Adipocyte (in vitro differentiated cells): ENCODE measurements around the gene G3BP1.

Source experiments
- DNase-seq: peaks from one replicate; pipeline ENCODE4 v3.0.0-alpha.2; 2015; ENCODE audit warnings: low read depth
- H3K27me3 ChIP-seq: replicated peaks from 2 replicates; pipeline ENCODE4 v1.7.0; 2013; ENCODE audit warnings: mild to moderate bottlenecking, low read length, moderate library complexity; ENCODE audit not compliant: control insufficient read depth, insufficient read depth
- H3K36me3 ChIP-seq: 2 replicates; pipeline ENCODE4 v1.7.0; 2013; ENCODE audit warnings: low read length, mild to moderate bottlenecking, moderate library complexity; ENCODE audit not compliant: control insufficient read depth, insufficient read depth, severe bottlenecking
- H3K4me1 ChIP-seq: 2 replicates; pipeline ENCODE4 v1.7.0; 2013; ENCODE audit warnings: mild to moderate bottlenecking, low read length, moderate library complexity; ENCODE audit not compliant: control insufficient read depth, insufficient read depth
- H3K4me3 ChIP-seq: 2 replicates; pipeline ENCODE4 v1.7.0; 2013; ENCODE audit warnings: mild to moderate bottlenecking, low read length, moderate library complexity
- H3K9ac ChIP-seq: 2 replicates; pipeline ENCODE4 v1.7.0; 2013; ENCODE audit warnings: mild to moderate bottlenecking, low read length, moderate library complexity
- H3K9me3 ChIP-seq: 2 replicates; pipeline ENCODE4 v1.7.0; 2013; ENCODE audit warnings: mild to moderate bottlenecking, low read length, moderate library complexity; ENCODE audit not compliant: control insufficient read depth

The G3BP1 gene

DNA sequence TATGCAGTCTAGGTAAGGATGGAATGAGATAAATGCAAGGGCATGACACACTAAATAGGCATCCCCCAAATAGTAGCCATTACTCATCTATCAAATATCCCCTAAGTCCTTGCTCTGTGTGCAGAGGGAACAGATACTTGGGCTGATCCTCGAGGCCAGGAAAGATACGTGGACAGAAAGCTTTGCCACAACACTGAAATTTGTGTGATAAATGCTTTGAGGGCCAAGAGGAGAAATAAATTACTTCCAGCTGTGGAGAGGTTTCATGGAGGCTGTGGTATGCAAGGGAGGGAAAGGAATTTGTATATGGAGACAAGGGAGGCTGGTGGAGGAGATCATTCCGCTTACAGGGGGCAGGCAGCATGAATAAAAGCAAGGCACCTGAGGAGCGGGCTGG lies 31.8 kb upstream of the G3BP1 start:
- Histone ChIP-seq H3K4me3 (peak overlapping the region; percentile 58), H3K9ac (peak overlapping the region; percentile 85), H3K4me1 (peaks cover 79% of the 10 kb centered on the region), H3K36me3 (no peaks in the 10 kb centered on the region), H3K9me3 (no peaks in the 10 kb centered on the region), H3K27me3 (no peaks in the 10 kb centered on the region)
- peak; percentile 90 for DNase-seq

DNA sequence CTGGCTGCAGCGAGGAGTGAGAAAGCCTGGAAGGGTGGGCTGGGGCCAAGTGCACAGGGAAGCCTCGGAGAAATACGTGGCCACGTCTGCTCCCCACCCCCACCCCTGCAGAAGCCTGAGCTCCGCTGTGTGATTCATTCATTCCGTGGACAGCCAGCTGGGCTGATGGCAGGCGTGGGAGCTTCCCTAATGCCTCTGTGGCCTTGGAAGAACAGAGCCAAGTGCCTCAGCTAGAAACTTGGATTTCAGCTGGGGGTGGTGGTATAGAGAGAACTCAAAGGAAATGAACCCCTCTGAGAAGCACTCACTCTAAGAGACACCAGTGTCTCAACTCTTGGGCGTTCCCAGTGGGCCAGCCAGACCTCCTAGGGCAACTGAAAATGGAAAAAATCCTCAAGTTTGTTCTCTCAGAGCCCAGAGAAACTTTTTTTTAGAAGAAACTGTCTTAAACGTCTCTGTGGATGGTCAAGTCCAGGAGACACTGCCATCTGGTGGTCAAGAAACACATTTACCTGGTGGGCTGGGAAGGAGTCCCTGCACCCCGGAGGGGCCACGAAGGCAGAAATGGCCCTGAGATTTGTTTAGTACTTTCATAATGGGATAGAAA lies 31.3 kb upstream of the G3BP1 start:
- no peaks in the 10 kb centered on the region for H3K9me3 ChIP-seq
- peak overlapping the region; percentile 58 for H3K4me3 ChIP-seq
- H3K4me1 ChIP-seq: peaks cover 84% of the 10 kb centered on the region
- no peaks in the 10 kb centered on the region for H3K36me3 ChIP-seq
- peak; percentile 95 for DNase-seq
- peak overlapping the region; percentile 85 for H3K9ac ChIP-seq
- no peaks in the 10 kb centered on the region for H3K27me3 ChIP-seq

- Histone ChIP-seq H3K9me3 (no peaks in the 10 kb centered on the region), H3K4me3 (peak overlapping the region; percentile 58), H3K36me3 (peaks cover 4% of the 10 kb centered on the region), H3K27me3 (no peaks in the 10 kb centered on the region), H3K4me1 (peaks cover 89% of the 10 kb centered on the region), H3K9ac (peak overlapping the region; percentile 85)
- DNase-seq: peak; percentile 68
These were observed 30.8 kb upstream of the G3BP1 start for GRCh38 chr5:151740958-151741373.

DNA sequence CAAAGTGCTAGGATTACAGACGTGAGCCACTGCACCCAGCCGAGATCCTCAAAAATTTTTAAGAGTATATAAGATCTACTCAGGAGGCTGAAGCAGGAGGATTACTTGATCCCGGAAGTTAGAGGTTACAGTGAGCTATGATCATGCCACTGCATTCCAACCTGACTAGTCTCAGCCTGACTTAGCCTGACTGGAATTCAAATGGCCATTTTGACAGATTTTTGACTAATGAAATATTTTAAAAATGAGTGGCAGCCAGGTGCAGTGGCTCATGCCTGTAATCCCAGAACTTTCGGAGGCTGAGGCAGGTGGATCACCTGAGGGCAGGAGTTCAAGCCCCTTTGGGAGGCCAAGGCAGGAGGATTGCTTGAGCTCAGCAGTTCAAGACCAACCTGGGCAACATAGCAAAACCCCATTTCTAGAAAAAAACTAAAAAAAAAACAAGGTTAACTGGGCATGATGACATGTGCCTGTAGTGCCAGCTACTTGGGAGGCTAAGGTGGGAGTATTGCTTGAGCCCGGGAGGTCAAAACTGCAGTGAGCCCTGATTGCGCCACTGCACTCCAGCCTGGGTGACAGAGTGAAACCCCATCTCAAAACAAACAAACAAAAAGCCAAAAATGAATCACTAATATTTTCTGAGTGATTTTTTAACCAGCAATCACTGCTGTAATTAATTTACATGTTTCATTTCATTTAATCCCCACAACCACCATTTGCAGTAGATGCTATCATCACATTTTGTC lies 29.9 kb upstream of the G3BP1 start:
- peaks cover 95% of the 10 kb centered on the region for H3K4me1 ChIP-seq
- H3K27me3 ChIP-seq: no peaks in the 10 kb centered on the region
- H3K36me3 ChIP-seq: peaks cover 9% of the 10 kb centered on the region
- no peaks in the 10 kb centered on the region for H3K9me3 ChIP-seq
- peak overlapping the region; percentile 85 for H3K9ac ChIP-seq
- H3K4me3 ChIP-seq: no peak overlapping the region
- DNase-seq: peak; percentile 57

GRCh38 chr5:151742870-151743294 lies 28.9 kb upstream of the G3BP1 start:
- H3K9me3 ChIP-seq: no peaks in the 10 kb centered on the region
- peaks cover 9% of the 10 kb centered on the region for H3K36me3 ChIP-seq
- no peaks in the 10 kb centered on the region for H3K27me3 ChIP-seq
- H3K4me3 ChIP-seq: no peak overlapping the region
- H3K9ac ChIP-seq: peak overlapping the region; percentile 85
- DNase-seq: peak; percentile 87
- peaks cover 88% of the 10 kb centered on the region for H3K4me1 ChIP-seq

GRCh38 chr5:151743530-151743929 lies 28.2 kb upstream of the G3BP1 start:
- Histone ChIP-seq H3K27me3 (no peaks in the 10 kb centered on the region), H3K4me3 (no peak overlapping the region), H3K9me3 (no peaks in the 10 kb centered on the region), H3K36me3 (peaks cover 9% of the 10 kb centered on the region), H3K4me1 (peaks cover 88% of the 10 kb centered on the region), H3K9ac (no peak overlapping the region)
- no peak for DNase-seq

DNA sequence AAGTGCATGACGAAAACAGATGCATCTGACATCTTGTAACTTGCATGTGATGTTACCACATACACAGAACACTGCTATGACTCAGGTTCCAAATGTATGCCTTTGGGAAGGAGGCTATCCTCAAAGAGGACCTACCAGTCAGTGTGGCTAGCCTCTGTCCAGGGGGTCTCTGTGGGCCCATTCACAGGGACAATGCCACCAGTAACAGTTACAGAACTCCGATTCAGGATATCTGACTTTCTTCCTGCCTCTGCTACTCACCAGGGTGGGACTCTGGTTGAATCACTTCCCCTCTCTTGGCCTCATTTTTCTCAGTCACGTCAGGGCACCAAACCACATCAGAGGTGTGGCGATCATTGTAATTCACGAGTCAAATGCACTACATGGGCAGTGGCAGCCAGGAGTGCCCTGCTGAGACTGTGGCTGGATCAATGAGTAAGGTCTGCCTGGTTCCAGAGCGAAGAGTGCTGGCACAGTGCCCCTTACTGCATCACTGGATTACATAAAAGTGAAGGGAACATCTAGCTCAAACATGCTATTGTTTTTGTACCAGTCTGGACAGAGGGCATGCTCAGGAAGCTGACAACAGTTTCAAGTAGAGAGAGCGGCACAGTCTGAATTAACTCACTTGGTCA lies 26.6 kb upstream of the G3BP1 start:
- peaks cover 87% of the 10 kb centered on the region for H3K4me1 ChIP-seq
- H3K9me3 ChIP-seq: no peaks in the 10 kb centered on the region
- peak; percentile 85 for DNase-seq
- no peaks in the 10 kb centered on the region for H3K27me3 ChIP-seq
- peak overlapping the region; percentile 34 for H3K4me3 ChIP-seq
- peak overlapping the region; percentile 47 for H3K9ac ChIP-seq
- H3K36me3 ChIP-seq: peaks cover 9% of the 10 kb centered on the region

- peak overlapping the region; percentile 54 for H3K9ac ChIP-seq
- peaks cover 61% of the 10 kb centered on the region for H3K4me1 ChIP-seq
- no peak overlapping the region for H3K4me3 ChIP-seq
- DNase-seq: no peak
- no peaks in the 10 kb centered on the region for H3K27me3 ChIP-seq
- peaks cover 20% of the 10 kb centered on the region for H3K36me3 ChIP-seq
- H3K9me3 ChIP-seq: peaks cover 3% of the 10 kb centered on the region
These were observed 21.6 kb upstream of the G3BP1 start for GRCh38 chr5:151750121-151750520.

- DNase-seq: no peak
- Histone ChIP-seq H3K4me3 (no peak overlapping the region), H3K9ac (peak overlapping the region; percentile 51), H3K4me1 (peaks cover 55% of the 10 kb centered on the region), H3K9me3 (peaks cover 3% of the 10 kb centered on the region), H3K27me3 (no peaks in the 10 kb centered on the region), H3K36me3 (peaks cover 14% of the 10 kb centered on the region)
These were observed 20.7 kb upstream of the G3BP1 start for GRCh38 chr5:151751091-151751490.

DNA sequence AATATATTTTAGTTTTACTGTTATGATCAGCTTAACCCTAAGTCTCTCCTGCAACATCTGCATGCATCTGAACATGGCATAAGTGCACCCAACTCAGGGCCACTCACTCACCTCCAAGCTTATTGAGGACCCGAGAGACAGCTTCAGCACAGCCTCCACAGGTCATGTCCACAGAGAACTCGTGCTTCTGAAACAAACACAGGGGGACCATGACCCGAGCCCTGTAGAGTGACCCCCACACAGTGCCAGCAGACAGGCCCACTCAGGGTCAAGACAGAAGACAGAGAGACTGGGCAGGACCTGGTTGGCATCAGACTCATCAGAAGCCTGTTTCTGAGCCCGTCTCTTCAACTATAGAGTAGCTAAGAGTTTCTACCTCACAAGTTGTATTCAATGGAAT lies 20.2 kb upstream of the G3BP1 start:
- DNase-seq: no peak
- H3K4me1 ChIP-seq: peaks cover 52% of the 10 kb centered on the region
- no peaks in the 10 kb centered on the region for H3K27me3 ChIP-seq
- H3K9ac ChIP-seq: peak overlapping the region; percentile 51
- peaks cover 3% of the 10 kb centered on the region for H3K9me3 ChIP-seq
- H3K36me3 ChIP-seq: peaks cover 11% of the 10 kb centered on the region
- H3K4me3 ChIP-seq: no peak overlapping the region

GRCh38 chr5:151755383-151755782 lies 16.4 kb upstream of the G3BP1 start:
- Histone ChIP-seq H3K4me1 (peaks cover 46% of the 10 kb centered on the region), H3K9ac (no peak overlapping the region), H3K9me3 (peaks cover 3% of the 10 kb centered on the region), H3K27me3 (no peaks in the 10 kb centered on the region), H3K4me3 (no peak overlapping the region), H3K36me3 (peaks cover 11% of the 10 kb centered on the region)
- no peak for DNase-seq
